GM18511 (cell line): ENCODE measurements around the gene TRAF2.

Source experiments
- ATAC-seq: cut with Tn5 transposase; IDR thresholded peaks from one replicate; pipeline ENCODE4 v1.9.1; 2021; ENCODE audit warnings: mild to moderate bottlenecking, moderate library complexity; ENCODE audit not compliant: unreplicated experiment

Gene TRAF2

DNA sequence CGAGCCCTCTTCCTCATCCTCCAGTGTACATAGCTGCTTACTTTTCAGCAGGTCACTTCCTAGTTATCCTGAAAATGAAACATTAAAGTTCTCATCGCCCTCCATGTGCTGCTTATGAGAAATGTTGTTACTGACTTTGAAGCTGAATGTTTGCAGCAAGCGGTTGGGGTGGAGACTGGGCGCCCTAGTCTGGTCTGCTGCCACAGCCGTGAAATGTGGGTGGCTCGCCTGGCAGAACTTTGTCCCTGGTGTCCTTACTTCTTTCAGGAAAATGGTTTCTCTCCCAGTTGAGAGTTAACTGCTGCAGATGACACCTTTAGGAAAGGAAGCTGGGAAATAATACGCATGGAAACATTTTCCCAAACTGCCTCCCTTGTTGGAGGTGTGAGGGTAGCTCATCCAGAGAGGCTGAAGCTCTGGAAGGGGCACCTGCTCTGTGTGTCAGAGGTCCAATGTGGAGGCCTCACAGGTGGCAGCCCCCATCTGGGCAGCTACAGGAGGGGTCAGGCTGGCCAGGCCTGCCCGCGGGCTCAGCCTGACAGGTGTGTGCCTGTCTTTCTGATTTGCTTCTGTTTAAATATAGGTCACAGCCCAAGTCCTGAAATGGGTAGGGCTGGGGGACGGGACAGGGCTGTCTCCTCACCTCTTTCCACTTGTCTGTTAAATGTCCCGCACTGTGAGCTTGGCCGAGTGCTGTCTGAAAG, 24.0 kb downstream of the TRAF2 start:
- ATAC-seq = no peak

- ATAC-seq = no peak
Measured at GRCh38 chr9:136910901-136911245, 24.6 kb downstream of the TRAF2 start.

DNA sequence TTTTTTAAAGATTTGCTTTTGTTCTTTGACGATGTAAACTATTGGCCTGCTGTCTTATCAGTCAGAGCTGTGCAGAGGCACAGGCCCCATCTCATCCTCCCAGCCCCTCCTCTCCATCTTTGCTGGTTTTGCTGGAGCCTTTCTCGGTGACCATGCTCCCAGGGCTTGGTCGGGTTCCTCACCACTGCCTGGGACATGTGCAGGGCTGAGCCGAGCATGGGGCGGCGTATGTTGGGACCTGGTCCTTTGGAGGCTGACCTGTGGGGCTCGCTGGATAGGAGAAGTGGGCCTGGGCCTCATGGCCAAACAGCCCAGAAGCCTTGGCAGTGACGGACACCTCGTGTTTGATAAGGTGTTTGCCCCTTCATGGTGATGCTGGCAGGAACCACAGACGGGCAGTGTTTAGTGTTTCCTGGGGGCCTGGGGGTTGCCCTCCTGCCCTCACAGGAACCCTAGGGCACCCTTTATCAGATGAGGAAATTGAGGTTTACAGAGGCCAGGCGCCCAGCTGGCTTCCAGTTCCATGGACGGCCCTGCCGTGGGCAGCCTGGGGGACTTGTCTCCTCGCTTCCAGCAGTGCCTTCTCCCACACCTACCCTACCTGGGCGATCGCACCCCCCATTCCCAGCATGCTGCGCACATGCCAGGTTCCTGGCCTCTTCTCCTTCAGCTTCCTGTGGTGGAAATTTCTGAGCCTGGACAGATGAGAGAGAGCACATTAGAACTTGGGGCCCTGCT, 27.6 kb downstream of the TRAF2 start:
- no peak for ATAC-seq

DNA sequence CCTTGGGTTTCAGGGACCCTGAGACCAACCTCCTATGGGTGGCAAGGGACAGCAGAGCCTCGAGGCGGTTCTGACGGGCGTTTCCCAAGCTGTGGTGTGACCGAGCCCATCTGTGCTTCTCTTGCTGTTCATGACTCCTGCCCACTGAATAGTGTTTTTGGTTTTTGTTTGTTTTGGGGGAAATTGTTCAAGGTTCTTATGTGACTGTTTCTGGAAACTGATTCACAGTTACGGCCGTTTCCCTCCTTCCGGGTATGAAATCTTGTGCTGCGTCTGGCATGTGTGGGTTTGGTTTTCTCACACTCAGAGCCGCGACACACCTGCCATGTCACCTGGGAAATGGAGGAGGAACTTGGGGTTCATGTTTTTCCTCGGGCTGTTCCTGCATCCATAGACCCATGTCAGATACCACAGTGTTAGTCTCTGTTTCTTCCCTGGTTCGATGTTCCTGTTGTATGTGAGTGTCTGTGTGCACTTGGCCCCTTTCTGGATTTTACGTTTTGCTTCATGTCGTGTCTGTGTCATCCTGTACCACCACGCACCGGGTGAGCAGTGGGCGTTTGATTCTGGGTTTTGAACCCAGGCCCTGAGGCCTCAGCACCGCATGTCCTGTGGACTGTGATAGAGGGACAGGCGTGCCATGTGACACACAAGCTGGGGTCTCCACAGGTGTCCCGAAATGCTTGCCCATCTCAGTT, 29.5 kb downstream of the TRAF2 start:
- ATAC-seq = no peak

DNA sequence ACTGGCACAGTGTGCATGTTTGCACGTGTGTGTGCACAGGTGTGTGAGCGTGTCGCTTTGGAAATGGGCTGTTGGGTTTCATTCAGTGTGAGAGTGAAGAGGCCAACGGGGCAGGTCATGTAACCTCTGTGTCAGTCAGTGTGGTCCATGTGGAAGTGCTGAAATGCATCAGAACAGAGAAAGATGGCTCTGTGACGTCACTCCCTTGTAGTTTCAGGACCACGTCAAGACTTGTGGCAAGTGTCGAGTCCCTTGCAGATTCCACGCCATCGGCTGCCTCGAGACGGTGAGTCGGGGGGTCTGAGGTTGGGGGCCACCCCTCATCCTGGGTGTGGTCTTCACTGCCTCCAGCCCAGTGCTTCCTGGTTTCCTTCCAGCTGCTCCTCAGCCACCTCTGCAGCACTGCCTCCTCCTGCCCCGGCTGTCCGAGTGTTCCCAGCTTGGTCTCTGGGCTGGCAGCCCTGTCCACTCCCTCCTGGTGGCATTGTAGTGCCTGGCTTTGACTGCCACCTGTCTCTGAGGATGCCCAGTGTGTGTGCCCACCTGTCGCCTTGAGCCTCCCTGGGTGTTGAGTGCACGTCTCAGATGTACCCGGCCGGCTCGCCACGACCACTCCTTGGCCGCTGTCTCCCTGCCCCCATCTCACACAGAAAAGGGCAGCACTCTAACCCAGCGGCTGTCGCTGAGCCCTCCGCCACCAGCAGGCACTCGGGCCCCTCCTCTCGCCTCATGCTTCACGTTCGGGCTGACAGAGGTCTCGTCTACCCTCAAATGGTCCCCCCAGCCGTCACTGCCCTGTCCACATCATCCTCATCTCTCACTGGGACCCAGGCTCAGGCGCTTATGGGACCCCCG, 30.2 kb downstream of the TRAF2 start:
- ATAC-seq = no peak

DNA sequence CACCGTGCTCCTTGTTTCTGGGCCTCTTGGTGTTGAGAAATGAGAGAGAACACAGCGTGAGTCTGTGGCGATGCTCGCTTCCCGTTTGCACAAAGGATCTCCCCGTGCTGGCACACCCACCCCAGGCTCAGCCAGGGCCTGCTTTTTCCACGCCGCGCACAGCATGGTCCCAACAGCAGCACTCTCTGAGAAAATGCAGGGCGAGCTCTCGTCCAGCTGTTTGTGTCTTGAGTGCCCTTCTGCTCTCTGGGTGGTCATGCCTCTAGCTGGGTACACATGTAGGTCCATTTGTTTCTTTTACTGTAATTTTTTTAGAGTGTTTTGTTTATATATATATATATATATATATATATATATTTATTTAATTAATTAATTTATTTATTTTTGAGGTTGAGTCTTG, 31.6 kb downstream of the TRAF2 start:
- ATAC-seq = no peak

GRCh38 chr9:136920069-136920468, 33.8 kb downstream of the TRAF2 start:
- no peak for ATAC-seq

- ATAC-seq = no peak
Measured at GRCh38 chr9:136920734-136921231, 34.5 kb downstream of the TRAF2 start.

GRCh38 chr9:136921307-136921706, 35.0 kb downstream of the TRAF2 start:
- ATAC-seq = no peak

DNA sequence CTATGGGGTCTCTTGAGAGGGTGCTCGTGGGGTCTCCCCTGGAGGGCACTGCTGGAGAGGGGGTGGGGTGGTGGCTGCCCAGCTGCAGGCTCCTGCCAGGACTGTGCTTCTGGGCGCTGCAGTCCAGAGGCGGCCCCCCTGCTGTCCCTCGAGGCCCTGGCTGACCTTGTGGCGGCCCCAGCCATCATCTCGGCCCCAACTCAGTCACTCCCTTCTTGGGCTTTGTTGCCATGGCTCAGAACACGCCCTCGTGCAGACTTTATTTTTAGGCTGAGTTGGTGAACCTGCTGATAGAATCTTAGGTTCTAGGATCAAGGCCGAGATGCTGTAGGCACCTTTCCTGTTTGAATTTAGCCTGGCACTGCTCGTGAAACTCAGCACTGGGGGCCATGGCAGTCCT, 35.4 kb downstream of the TRAF2 start:
- no peak for ATAC-seq

DNA sequence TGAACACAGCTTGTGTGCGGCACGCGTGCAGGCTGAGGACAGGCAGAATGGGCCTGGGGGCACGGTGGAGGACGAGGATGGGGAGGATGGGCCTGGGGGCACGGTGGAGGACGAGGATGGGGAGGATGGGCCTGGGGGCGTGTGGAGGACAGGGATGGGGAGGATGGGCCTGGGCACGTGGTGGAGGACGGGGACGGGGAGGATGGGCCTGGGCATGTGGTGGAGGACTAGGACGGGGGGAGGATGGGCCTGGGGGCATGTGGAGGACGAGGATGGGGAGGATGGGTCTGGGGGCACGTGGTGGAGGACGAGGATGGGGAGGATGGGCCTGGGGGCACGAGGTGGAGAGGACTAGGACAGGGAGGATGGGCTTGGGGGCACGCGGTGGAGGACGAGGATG, 36.2 kb downstream of the TRAF2 start:
- no peak for ATAC-seq

GRCh38 chr9:136923881-136924280, 37.6 kb downstream of the TRAF2 start:
- ATAC-seq = no peak

- ATAC-seq = no peak
Measured at GRCh38 chr9:136925414-136926153, 39.3 kb downstream of the TRAF2 start.

DNA sequence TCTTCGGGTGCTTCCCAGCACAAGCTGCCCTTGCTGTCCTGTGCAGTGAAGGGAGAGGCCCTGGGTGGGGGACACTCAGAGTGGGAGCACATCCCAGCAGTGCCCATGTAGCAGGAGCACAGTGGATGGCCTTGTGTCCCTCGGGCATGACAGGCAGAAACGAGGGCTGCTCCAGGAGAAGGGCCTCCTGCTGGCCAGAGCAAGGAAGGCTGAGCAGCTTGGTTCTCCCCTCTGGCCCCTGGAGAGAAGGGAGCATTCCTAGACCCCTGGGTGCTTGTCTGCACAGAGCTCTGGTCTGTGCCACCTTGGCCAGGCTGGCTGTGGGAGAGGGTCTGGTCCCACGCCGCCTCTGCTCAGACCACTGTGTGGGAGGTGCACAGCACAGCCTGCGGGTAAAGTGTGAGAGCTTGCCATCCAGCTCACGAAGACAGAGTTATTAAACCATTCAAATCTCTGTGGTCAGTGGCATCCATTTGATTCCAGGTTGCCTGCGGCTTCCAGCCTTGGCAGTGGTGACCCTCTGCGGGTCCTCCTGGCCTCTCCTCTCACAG, 39.9 kb downstream of the TRAF2 start:
- ATAC-seq = no peak

DNA sequence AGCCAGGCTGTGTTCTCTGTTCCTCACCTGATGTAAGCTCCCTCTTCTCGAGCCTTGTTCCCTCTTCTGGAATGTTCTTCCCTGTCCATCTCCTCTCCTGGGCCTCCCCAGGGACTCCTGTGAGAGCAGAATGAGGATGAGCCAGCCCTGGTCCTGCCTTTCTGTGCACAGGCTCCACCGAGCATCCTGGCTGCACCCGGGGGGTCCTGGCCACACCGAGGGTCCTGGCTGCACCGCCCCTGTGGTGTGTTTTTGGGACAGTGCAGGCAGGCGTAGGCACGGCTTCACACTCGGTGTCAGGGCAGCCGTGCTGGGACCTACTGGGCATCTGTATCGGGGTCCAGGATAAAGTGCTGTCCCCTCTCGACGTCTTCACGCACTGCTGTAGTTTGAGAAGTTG, 40.4 kb downstream of the TRAF2 start:
- no peak for ATAC-seq

DNA sequence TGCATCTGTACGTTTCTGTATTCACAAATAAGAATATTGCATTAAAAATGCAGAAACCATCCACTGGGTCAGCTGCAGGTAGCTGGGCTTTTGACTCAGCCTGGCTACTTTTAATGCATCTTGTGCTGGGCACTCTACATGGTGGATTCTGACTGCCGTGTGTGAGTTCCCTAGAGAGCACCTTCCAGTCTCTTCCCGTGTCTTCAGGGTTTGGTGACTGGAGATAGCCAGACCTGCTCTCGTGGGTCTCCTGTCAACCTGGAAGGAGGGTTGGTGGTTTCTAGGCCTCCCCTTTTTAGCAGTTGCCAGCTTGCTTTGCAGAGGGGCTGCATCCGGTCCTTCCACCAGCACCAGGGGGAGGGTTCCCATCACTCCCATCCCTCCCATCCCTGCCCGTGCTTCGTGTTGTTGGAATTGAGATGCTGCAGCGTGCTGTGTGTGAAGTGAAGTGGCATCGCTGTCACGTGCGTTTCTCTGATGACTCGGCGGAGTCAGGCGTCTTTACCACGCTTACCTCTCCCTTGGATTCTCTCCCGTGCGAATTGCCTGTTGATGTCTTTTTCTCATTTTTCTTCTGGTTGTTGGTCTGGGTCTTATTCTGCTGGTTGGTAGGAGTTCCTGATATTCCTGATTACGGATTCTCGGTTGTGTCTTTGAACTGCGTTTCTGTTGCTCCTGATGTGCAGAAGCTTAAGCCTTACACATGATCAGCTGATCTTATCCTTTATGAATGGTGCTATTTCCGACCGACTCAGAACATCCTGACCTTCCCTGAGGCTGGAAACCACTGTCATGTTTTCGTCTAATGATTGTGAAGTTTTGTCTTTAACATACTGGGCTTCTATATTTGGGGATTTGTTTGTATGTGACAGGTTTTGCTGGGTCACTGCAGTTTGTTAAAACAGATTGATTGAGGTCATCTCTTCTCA, 41.3 kb downstream of the TRAF2 start:
- no peak for ATAC-seq

- ATAC-seq = no peak
Measured at GRCh38 chr9:136928591-136928990, 42.3 kb downstream of the TRAF2 start.

- no peak for ATAC-seq
Measured at GRCh38 chr9:136930014-136930413, 43.7 kb downstream of the TRAF2 start.

GRCh38 chr9:136931611-136932130, 45.4 kb downstream of the TRAF2 start:
- ATAC-seq = no peak
